ENCODE measurements around the gene ZNF662. TPM values are rescaled to one million over a fixed set of nuclear protein-coding genes. Genes with fewer than 3 reads are reported as not detected.

Gene ZNF662
- total RNA-seq, 1 donor from 2014 or later = 11.0 TPM

GRCh38 chr3:42961633-42962032 lies 55.7 kb downstream of the ZNF662 start:
- Histone ChIP-seq H3K27me3 (ENCODE audit: control insufficient read depth in 3 of 3, insufficient read depth in 3 of 3, low read length in 3 of 3) (no peaks in the 10 kb centered on the region), H3K36me3 (ENCODE audit: control insufficient read depth in 3 of 3, insufficient read depth in 3 of 3, low read length in 3 of 3) (no peaks in the 10 kb centered on the region), H3K9me3 (ENCODE audit: control insufficient read depth in 3 of 3, low read length in 3 of 3) (no peaks in the 10 kb centered on the region), H3K27ac (ENCODE audit: low read depth, low read length) (no peak overlapping the region), H3K4me3 (ENCODE audit: low read length in 3 of 3) (no peak overlapping the region), H3K9ac (ENCODE audit: low read depth in 1 of 3, low read length in 3 of 3) (no peak overlapping the region), H3K4me1 (ENCODE audit: control insufficient read depth in 3 of 3, insufficient read depth in 3 of 3, low read length in 3 of 3) (no peaks in the 10 kb centered on the region)

- Histone ChIP-seq H3K9ac (ENCODE audit: low read depth in 1 of 3, low read length in 3 of 3) (no peak overlapping the region), H3K4me3 (ENCODE audit: low read length in 3 of 3) (no peak overlapping the region), H3K4me1 (ENCODE audit: control insufficient read depth in 3 of 3, insufficient read depth in 3 of 3, low read length in 3 of 3) (no peaks in the 10 kb centered on the region)
Observed at GRCh38 chr3:42963269-42963668, 57.3 kb downstream of the ZNF662 start.

GRCh38 chr3:42964266-42964665 lies 58.3 kb downstream of the ZNF662 start:
- Histone ChIP-seq H3K4me1 (ENCODE audit: control insufficient read depth in 3 of 3, insufficient read depth in 3 of 3, low read length in 3 of 3) (no peaks in the 10 kb centered on the region), H3K36me3 (ENCODE audit: control insufficient read depth in 3 of 3, insufficient read depth in 3 of 3, low read length in 3 of 3) (no peaks in the 10 kb centered on the region), H3K4me3 (ENCODE audit: low read length in 3 of 3) (no peak overlapping the region), H3K27ac (ENCODE audit: low read depth, low read length) (no peak overlapping the region), H3K27me3 (ENCODE audit: control insufficient read depth in 3 of 3, insufficient read depth in 3 of 3, low read length in 3 of 3) (no peaks in the 10 kb centered on the region), H3K9ac (ENCODE audit: low read depth in 1 of 3, low read length in 3 of 3) (no peak overlapping the region), H3K9me3 (ENCODE audit: control insufficient read depth in 3 of 3, low read length in 3 of 3) (no peaks in the 10 kb centered on the region)

More at GRCh38 chr3:42963269-42963668, 57.3 kb downstream of the ZNF662 start:
- Histone ChIP-seq H3K36me3 (ENCODE audit: control insufficient read depth in 3 of 3, insufficient read depth in 3 of 3, low read length in 3 of 3) (no peaks in the 10 kb centered on the region), H3K9me3 (ENCODE audit: control insufficient read depth in 3 of 3, low read length in 3 of 3) (no peaks in the 10 kb centered on the region), H3K27ac (ENCODE audit: low read depth, low read length) (no peak overlapping the region), H3K27me3 (ENCODE audit: control insufficient read depth in 3 of 3, insufficient read depth in 3 of 3, low read length in 3 of 3) (no peaks in the 10 kb centered on the region)

Other genes starting within 250 kb of the ZNF662 start
- 179 TPM for gene KLHL40, start 220.6 kb upstream of the ZNF662 start, total RNA-seq
- 23.0 TPM for gene HHATL, start 203.3 kb upstream of the ZNF662 start, total RNA-seq
- not detected for gene CCDC13, start 132.9 kb upstream of the ZNF662 start, total RNA-seq
- gene HIGD1A, start 101.7 kb upstream of the ZNF662 start, total RNA-seq = 63.7 TPM
- gene ACKR2, start 96.7 kb upstream of the ZNF662 start, total RNA-seq = 1.6 TPM
- not detected for gene CYP8B1, start 30.3 kb upstream of the ZNF662 start, total RNA-seq
- 12.0 TPM for gene GASK1A, start 73.2 kb downstream of the ZNF662 start, total RNA-seq
- 13.0 TPM for gene POMGNT2, start 199.9 kb downstream of the ZNF662 start, total RNA-seq